Activated CD4-positive, alpha-beta T cell treated with anti-CD3 and anti-CD28 coated beads, Interleukin-2, amount 50 U/mL, for 48 hours (primary cell): ENCODE measurements around the gene SHROOM2.
"Not testable (repeated sequence)": the region's sequence is repeated elsewhere in the genome, so short reads cannot be mapped to it uniquely, and the experiment has no call there.

Experiments used
- DNase-seq, 2 experiments: peaks; one replicate each; pipeline ENCODE4 v3.0.0-alpha.2; 2020

The SHROOM2 gene

DNA sequence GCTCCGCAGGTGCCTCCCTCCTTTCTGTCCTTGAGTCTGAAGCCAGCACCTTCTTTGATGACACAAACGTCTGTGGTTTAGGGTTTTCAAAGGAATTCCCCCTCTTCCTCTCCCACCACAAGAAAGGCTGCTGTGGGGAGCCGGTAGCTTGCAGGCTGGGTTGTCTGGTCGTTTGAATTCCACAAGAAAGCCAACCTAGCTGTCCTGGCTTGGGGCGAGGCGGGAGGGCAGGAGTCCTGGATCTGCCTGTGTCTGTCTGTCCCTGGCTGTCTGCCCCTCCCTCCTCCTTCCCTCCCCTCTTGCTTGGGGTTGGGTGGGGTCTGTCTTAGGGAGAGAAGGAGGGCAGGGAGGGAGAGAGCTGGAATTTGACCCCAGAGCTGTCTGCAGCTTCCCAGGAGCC lies 56.3 kb downstream of the SHROOM2 start:
- no peak for DNase-seq

GRCh38 chrX:9844936-9845577 lies 58.8 kb downstream of the SHROOM2 start:
- no peak for DNase-seq

- DNase-seq: no peak
Observed at GRCh38 chrX:9845578-9845952, 59.3 kb downstream of the SHROOM2 start.

GRCh38 chrX:9846631-9847030 lies 60.4 kb downstream of the SHROOM2 start:
- no peak for DNase-seq

DNA sequence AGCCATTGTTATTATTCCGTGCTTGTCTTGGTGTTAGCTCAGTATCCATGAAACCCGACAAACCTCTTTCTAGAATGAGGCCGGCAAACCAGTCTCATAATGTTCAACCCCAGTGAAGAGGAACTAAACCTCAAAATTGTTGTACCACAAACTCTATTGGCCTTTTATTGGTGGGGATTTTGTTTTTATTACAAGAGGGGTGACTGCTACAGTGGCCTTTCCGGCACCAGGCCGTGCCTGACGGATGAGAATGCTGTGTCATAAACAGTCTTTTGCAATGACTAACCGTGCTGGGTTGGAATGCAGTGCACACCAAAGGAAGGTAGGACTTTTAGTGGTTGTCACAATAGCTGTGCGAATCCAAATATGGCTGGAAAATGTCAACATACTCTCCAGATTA lies 60.8 kb downstream of the SHROOM2 start:
- no peak for DNase-seq

DNA sequence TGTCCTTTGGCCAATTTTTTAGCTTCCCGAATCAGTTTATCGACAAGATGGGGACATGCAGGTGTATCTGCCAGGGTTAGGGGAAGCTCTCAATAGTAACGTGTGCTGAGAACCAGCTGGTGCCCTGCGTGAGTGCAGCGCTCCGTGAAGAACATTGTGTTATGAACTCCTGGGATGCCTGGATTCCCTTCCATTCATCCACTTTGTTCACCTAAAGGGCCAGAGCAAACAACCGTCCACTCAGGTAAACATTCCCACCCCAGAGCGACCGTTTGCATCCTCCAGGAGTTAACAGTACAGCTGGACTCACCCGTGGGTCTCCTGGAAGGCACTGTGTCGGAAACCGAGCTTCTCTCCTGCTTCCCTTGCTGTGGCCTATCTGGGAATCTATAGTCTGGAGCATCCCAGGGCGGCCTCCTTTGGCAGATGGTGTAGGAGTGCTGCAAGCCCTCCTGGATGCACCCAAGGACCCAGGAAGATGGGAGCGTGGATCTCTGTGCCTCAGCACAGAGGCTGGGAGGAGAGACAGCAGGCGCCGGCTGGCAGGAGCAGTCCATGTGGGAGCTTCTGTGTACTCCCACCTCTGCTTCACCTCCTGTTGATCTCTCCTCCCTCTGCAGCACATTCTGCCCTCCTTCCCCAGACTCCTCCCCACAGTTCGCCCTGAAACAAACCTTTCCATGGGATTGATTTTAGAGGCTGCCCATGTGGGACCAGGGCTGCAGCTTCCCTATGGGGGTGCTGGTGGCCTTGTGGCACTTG lies 62.7 kb downstream of the SHROOM2 start:
- no peak for DNase-seq

GRCh38 chrX:9851890-9852289 lies 65.7 kb downstream of the SHROOM2 start:
- no peak for DNase-seq

DNA sequence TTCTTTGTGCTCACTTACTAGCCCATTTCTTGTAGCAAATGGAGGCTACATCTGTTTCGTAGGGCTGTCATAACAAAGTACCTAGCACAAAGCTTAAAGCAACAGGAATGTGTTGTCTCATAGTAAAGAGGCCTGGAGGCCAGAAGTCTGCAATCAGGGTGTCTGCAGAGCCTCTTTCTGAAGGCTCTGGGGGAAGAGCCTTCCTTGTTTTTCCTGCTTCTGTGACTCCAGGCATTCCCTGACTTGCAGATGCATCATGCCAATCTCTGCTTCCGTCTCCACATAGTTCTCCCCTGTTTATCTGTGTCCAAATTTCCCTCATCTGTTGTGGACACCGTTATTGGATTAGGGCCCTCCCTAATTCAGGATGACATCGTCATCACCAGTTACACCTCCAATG lies 67.1 kb downstream of the SHROOM2 start:
- no peak for DNase-seq

DNA sequence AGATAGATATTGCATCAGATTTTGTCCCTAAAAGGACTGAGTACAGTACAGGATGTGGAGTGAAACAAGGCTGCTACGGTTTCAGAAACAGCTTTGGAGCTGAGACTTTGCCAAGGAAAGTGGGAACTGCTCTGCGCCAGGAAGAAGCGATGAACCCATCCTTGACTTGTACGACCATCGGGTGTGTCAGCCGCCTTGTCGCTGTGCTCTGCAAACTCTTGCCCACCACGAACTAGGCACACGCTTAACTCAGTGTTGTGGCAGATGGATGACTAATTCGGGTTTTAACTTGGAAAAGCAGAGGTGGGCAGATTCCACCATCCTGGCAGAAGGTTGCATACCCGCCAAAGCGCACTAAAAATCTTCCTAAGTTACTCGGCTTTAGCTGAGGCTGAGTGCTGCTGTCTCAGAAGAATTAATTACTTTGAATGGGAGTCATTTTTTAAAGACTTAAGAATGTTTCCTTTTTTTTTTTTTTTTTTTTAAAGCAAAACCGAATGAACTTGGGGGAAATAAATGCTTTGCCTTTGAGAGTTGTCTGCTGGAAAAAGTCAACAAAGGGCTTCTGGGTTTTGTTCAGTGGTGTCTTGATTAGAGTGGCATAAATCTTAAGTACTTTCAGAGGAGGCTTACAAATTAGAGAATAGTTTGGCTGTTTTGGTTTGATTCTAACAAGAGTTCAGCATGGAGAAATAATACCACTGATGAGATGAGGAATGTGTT lies 69.5 kb downstream of the SHROOM2 start:
- no peak for DNase-seq

- no peak for DNase-seq
Observed at GRCh38 chrX:9856588-9856987, 70.4 kb downstream of the SHROOM2 start.

- no peak for DNase-seq
Observed at GRCh38 chrX:9857575-9858474, 71.6 kb downstream of the SHROOM2 start.

GRCh38 chrX:9858684-9859083 lies 72.5 kb downstream of the SHROOM2 start:
- not testable (repeated sequence) for DNase-seq

- no peak for DNase-seq
Observed at GRCh38 chrX:9859711-9860555, 73.7 kb downstream of the SHROOM2 start.

- DNase-seq: no peak
Observed at GRCh38 chrX:9860826-9861225, 74.6 kb downstream of the SHROOM2 start.

GRCh38 chrX:9861711-9862110 lies 75.5 kb downstream of the SHROOM2 start:
- DNase-seq: no peak

GRCh38 chrX:9862525-9862924 lies 76.3 kb downstream of the SHROOM2 start:
- no peak for DNase-seq

DNA sequence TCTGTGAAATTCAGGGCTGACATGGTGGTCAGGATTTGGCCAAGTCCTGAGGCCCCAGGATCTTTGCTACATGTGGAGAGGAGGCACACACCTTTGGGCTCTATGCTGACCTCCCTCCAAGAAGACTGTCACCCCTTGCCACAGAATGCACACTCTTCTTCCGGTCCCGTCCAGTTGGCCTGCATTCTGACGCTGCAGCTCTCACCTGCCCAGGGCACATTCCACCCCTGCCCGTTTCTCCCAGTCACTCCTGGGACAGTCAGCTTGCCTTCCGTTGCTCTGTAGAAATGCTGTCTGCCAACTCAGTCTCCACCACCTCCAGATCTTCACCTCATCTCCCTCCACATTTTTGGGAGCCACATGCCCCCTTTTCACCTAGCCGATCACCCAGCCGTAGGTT lies 76.7 kb downstream of the SHROOM2 start:
- no peak for DNase-seq

DNA sequence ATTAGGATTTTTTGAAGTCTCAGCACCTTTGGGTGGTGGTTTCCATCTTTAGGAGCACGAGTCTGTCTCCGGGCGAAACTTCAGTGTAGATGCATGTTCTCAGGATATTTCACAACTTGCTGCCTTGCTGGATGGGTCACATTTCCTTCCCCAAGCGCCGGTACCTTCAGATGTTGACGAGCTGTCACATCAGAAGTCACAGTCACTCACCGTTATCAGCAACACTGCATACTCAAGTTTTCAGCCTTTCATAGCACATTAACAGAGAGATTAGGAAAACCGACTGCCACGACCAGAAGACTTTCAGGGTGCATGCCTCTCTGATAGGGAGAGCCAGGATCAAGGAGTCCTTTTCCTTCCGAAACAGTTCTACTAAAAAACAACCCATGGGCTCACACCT lies 77.8 kb downstream of the SHROOM2 start:
- no peak for DNase-seq

- DNase-seq: no peak
Observed at GRCh38 chrX:9865804-9866472, 79.7 kb downstream of the SHROOM2 start.

DNA sequence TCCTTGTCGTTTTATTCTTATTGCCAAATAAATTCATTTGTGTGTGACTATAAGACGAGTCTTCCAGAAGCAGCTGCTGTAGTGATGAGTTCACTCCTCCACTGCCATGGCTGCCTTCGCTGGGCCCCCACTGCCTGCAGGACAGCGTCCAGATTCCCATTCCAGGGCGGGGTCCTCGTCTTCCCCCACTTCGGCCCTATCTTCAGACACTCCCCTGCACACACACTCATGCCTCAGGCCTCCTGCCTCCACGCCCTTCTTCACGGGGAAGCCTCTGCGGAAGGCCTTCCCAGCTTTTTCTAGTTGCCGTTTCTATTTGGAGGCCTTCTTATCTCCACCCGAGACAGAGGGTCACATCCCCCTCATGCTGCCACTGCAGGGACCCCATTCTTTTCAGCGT lies 80.4 kb downstream of the SHROOM2 start:
- no peak for DNase-seq

- DNase-seq: no peak
Observed at GRCh38 chrX:9867226-9867625, 81.0 kb downstream of the SHROOM2 start.
